ENCODE measurements around the gene MUC2. TPM values are rescaled to one million over a fixed set of nuclear protein-coding genes. Genes with fewer than 3 reads are reported as not detected.

MUC2 gene
- polyA plus RNA-seq, 3 donors = not detected

DNA sequence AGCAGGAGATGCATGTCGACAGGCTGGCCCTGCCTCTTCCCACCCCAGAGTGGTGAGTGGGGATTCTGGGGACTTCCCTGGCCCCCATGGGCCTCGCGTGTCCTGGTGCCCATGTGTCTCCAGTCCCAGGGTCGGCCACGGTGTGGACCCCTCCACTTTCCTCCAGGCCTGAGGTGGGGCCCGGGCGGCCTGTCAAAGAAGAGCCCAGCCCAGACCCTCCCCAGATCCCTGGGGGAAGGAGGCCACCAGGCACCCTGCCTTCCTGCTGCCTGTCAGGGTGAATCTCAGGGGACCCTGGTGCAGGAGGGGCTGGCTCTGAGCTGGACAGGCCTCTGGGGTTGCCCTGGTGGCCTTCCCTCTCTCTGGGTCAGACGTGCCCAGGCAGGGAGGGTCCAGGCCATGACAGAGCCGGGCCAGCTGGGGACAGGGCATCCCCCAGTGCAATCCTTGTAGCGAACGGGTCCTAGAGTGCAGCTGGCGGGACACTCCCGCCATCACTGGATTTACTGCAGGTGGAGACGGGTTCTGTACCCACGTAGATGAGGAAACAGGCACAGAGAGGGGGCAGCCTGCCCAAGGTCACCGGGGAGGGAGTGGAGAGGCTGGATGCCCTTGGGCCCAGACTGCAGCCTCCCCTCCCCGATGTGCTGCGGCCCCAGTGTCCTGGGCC, 24.6 kb upstream of the MUC2 start:
- peaks cover 17 to 30% (median 23%) of the 10 kb centered on the region in 3 donors for H3K27me3 Mint-ChIP-seq (ENCODE audit: low read depth in 3 of 3)
- no peaks in the 10 kb centered on the region for H3K9me3 ChIP-seq (replicated peaks in 1 of 2; ENCODE audit: control insufficient read depth in 1 of 2, insufficient read depth in 1 of 2, low read length in 2 of 2)
- H3K36me3 ChIP-seq (replicated peaks in 1 of 2; ENCODE audit: control insufficient read depth in 1 of 2, insufficient read depth in 2 of 2, low read length in 2 of 2) = no peaks in the 10 kb centered on the region
- no peak for DNase-seq
- H3K4me2 ChIP-seq (replicated peaks; ENCODE audit: extremely low read depth, low read length, poor library complexity, severe bottlenecking) = no peak overlapping the region
- peaks cover 0 to 6% of the 10 kb centered on the region in 2 donors for H3K27me3 ChIP-seq (ENCODE audit: control insufficient read depth in 2 of 2, insufficient read depth in 2 of 2, low read length in 2 of 2)
- H3K4me1 Mint-ChIP-seq = peaks cover 7% of the 10 kb centered on the region
- H3K9ac ChIP-seq (ENCODE audit: insufficient read depth, low read length, poor library complexity, severe bottlenecking) = no peak overlapping the region
- H3K4me3 ChIP-seq (replicated peaks in 1 of 3; ENCODE audit: low read depth in 2 of 3, low read length in 3 of 3) = no peak overlapping the region
- no peaks in the 10 kb centered on the region for H3K36me3 Mint-ChIP-seq
- no peaks in the 10 kb centered on the region for H3K79me2 ChIP-seq (ENCODE audit: insufficient read depth, low read length)
- intact Hi-C loops (cut with micrococcal nuclease) = loop anchor here (2.0 kb wide), 1 partner anchor 201 kb away; no protein-coding TSS in a partner anchor
- TF ChIP-seq, protein P1, sequence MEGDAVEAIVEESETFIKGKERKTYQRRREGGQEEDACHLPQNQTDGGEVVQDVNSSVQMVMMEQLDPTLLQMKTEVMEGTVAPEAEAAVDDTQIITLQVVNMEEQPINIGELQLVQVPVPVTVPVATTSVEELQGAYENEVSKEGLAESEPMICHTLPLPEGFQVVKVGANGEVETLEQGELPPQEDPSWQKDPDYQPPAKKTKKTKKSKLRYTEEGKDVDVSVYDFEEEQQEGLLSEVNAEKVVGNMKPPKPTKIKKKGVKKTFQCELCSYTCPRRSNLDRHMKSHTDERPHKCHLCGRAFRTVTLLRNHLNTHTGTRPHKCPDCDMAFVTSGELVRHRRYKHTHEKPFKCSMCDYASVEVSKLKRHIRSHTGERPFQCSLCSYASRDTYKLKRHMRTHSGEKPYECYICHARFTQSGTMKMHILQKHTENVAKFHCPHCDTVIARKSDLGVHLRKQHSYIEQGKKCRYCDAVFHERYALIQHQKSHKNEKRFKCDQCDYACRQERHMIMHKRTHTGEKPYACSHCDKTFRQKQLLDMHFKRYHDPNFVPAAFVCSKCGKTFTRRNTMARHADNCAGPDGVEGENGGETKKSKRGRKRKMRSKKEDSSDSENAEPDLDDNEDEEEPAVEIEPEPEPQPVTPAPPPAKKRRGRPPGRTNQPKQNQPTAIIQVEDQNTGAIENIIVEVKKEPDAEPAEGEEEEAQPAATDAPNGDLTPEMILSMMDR (IDR thresholded peaks at IDR 0.05) = no peak
- no peaks in the 10 kb centered on the region for H4K20me1 ChIP-seq (ENCODE audit: insufficient read depth, low read length)
- H3K27ac ChIP-seq (ENCODE audit: low read depth in 1 of 2, low read length in 2 of 2) = no peak overlapping the region
- no peak overlapping the region for H3K4me3 Mint-ChIP-seq
- no peaks in the 10 kb centered on the region for H3K4me1 ChIP-seq (ENCODE audit: control insufficient read depth in 1 of 2, insufficient read depth in 2 of 2, low read length in 2 of 2)
- WGBS (ENCODE audit: insufficient coverage) = 81% methylated on average over 10 of the region's 18 CpGs
- H2AFZ ChIP-seq (ENCODE audit: insufficient read depth, low read depth, low read length, poor library complexity, severe bottlenecking) = no peak overlapping the region
- peaks cover 0 to 3% (median 0%) of the 10 kb centered on the region in 7 donors for H3K9me3 Mint-ChIP-seq
- H3K27ac Mint-ChIP-seq = no peak overlapping the region

DNA sequence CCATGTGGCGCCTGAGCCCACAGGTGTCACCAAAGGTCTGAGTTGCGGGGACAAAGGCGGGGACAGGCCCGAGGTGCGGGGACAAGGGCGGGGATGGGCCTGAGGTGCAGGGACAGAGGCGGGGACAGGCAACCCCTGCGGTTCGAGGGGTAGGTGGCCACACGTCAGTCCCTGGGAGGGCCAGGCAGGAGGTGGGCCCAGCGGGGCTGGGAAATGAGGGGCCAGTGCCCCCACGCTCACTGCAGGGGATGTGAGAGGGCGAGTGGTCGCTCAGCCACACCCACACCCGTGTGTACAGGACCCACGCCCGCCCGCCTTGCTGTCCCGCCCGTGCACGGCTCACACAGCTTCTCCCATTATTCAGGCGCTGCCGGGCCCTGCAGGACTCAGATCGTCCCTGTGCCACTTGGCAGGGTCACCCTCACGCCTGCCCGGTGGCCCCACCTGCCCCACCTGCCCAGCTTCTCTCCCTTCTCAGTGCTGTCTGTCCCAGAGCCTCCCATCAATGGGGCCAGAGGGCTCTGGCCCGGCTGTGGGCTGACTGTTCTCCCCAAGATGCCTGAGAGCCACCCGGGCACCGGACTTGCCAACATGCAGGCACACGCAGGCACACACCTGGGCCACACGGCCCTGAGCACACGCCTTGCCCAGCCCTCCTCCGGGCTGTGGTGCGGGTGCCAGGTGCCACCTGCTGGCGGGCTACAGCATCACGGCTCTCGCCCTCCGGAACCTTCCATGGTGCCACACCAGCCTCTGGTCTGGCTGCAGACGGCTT, 23.9 kb upstream of the MUC2 start:
- DNase-seq = peak; percentile 31 to 41 (median 36)

More for the DNA sequence above, 23.9 kb upstream of the MUC2 start:
- intact Hi-C loops (cut with micrococcal nuclease) = loop anchor here in 1 of 2 donors (2.0 kb wide), 1 partner anchor 202 kb away; no protein-coding TSS in a partner anchor
- no peaks in the 10 kb centered on the region for H4K20me1 ChIP-seq (ENCODE audit: insufficient read depth, low read length)
- peaks cover 0 to 6% of the 10 kb centered on the region in 2 donors for H3K27me3 ChIP-seq (ENCODE audit: control insufficient read depth in 2 of 2, insufficient read depth in 2 of 2, low read length in 2 of 2)
- H3K9ac ChIP-seq (ENCODE audit: insufficient read depth, low read length, poor library complexity, severe bottlenecking) = no peak overlapping the region
- peaks cover 7% of the 10 kb centered on the region for H3K4me1 Mint-ChIP-seq
- H2AFZ ChIP-seq (ENCODE audit: insufficient read depth, low read depth, low read length, poor library complexity, severe bottlenecking) = no peak overlapping the region
- no peak overlapping the region for H3K4me3 ChIP-seq (replicated peaks in 1 of 3; ENCODE audit: low read depth in 2 of 3, low read length in 3 of 3)
- TF ChIP-seq, protein P1 (IDR thresholded peaks at IDR 0.05) = peak; percentile 78
- H3K27me3 Mint-ChIP-seq (ENCODE audit: low read depth in 3 of 3) = peaks cover 17 to 27% (median 23%) of the 10 kb centered on the region in 3 donors
- no peak overlapping the region for H3K4me2 ChIP-seq (replicated peaks; ENCODE audit: extremely low read depth, low read length, poor library complexity, severe bottlenecking)
- no peaks in the 10 kb centered on the region for H3K9me3 ChIP-seq (replicated peaks in 1 of 2; ENCODE audit: control insufficient read depth in 1 of 2, insufficient read depth in 1 of 2, low read length in 2 of 2)
- WGBS (ENCODE audit: insufficient coverage) = 48% methylated on average over 35 of the region's 39 CpGs
- no peak overlapping the region for H3K27ac ChIP-seq (ENCODE audit: low read depth in 1 of 2, low read length in 2 of 2)
- no peaks in the 10 kb centered on the region for H3K36me3 Mint-ChIP-seq
- no peaks in the 10 kb centered on the region for H3K79me2 ChIP-seq (ENCODE audit: insufficient read depth, low read length)
- H3K4me3 Mint-ChIP-seq = no peak overlapping the region
- no peaks in the 10 kb centered on the region for H3K36me3 ChIP-seq (replicated peaks in 1 of 2; ENCODE audit: control insufficient read depth in 1 of 2, insufficient read depth in 2 of 2, low read length in 2 of 2)
- H3K27ac Mint-ChIP-seq = no peak overlapping the region
- H3K9me3 Mint-ChIP-seq = no peaks in the 10 kb centered on the region
- no peaks in the 10 kb centered on the region for H3K4me1 ChIP-seq (ENCODE audit: control insufficient read depth in 1 of 2, insufficient read depth in 2 of 2, low read length in 2 of 2)

Measured in CD14-positive monocyte (primary cell).